ENCODE measurements around the gene NR5A1. TPM values are rescaled to one million over a fixed set of nuclear protein-coding genes. Genes with fewer than 3 reads are reported as not detected.

The NR5A1 gene
- total RNA-seq, 1 experiment from 2014 or later: 0.09 TPM

GRCh38 chr9:124483481-124483880 is 23.7 kb downstream of the NR5A1 start:
- no peak for DNase-seq
- intact Hi-C loops (cut with micrococcal nuclease; ENCODE audit: unreplicated experiment): no loop called here
- Mint-ChIP-seq H3K4me3 (ENCODE audit: unreplicated experiment) (no peak overlapping the region), H3K27ac (ENCODE audit: unreplicated experiment) (no peak overlapping the region), H3K9me3 (ENCODE audit: unreplicated experiment) (no peaks in the 10 kb centered on the region), H3K36me3 (ENCODE audit: insufficient read depth, unreplicated experiment) (no peaks in the 10 kb centered on the region), H3K4me1 (ENCODE audit: low read depth, unreplicated experiment) (no peaks in the 10 kb centered on the region), H3K27me3 (ENCODE audit: insufficient read depth, unreplicated experiment) (peaks cover 2% of the 10 kb centered on the region)
- H3K4me3 ChIP-seq (ENCODE audit: low read depth, low read length): no peak overlapping the region
- H3K36me3 ChIP-seq (ENCODE audit: control insufficient read depth, insufficient read depth, low read length): no peaks in the 10 kb centered on the region
- no peaks in the 10 kb centered on the region for H3K9me3 ChIP-seq
- peaks cover 3% of the 10 kb centered on the region; the same call in 1 of the 2 replicates for H3K4me1 ChIP-seq
- no peaks in the 10 kb centered on the region for H3K27me3 ChIP-seq (replicated peaks; ENCODE audit: control insufficient read depth, insufficient read depth, low read length)
- CTCF ChIA-PET: interaction anchor here (0.7 kb wide), 1 partner anchor 73 kb away, joined by 3 read pairs; no protein-coding TSS in a partner anchor
- POLR2A ChIA-PET: no interaction called here
- BruUV-seq (replicated peaks): no TSS peak
- TF ChIP-seq CTCF (IDR thresholded peaks at IDR 0.05; ENCODE audit: insufficient read depth in 1 of 2, low read depth in 1 of 2, low read length in 1 of 2, severe bottlenecking in 1 of 2, unreplicated experiment in 1 of 2): no peak

GRCh38 chr9:124482431-124483031 is 24.7 kb downstream of the NR5A1 start:
- H3K9me3 ChIP-seq: no peaks in the 10 kb centered on the region
- no TSS peak for BruUV-seq (replicated peaks)
- no peaks in the 10 kb centered on the region for H3K36me3 ChIP-seq (ENCODE audit: control insufficient read depth, insufficient read depth, low read length)
- H3K4me3 Mint-ChIP-seq (ENCODE audit: unreplicated experiment): no peak overlapping the region
- peaks cover 2% of the 10 kb centered on the region for H3K27me3 Mint-ChIP-seq (ENCODE audit: insufficient read depth, unreplicated experiment)
- H3K27me3 ChIP-seq (replicated peaks; ENCODE audit: control insufficient read depth, insufficient read depth, low read length): no peaks in the 10 kb centered on the region
- no peak overlapping the region for H3K27ac Mint-ChIP-seq (ENCODE audit: unreplicated experiment)
- CTCF ChIA-PET: no interaction called here
- no peak for DNase-seq
- H3K4me1 Mint-ChIP-seq (ENCODE audit: low read depth, unreplicated experiment): no peaks in the 10 kb centered on the region
- intact Hi-C loops (cut with micrococcal nuclease; ENCODE audit: unreplicated experiment): no loop called here
- no peak for TF ChIP-seq CTCF (IDR thresholded peaks at IDR 0.05; ENCODE audit: insufficient read depth in 1 of 2, low read depth in 1 of 2, low read length in 1 of 2, severe bottlenecking in 1 of 2, unreplicated experiment in 1 of 2)
- no peaks in the 10 kb centered on the region for H3K9me3 Mint-ChIP-seq (ENCODE audit: unreplicated experiment)
- no peak overlapping the region for H3K4me3 ChIP-seq (ENCODE audit: low read depth, low read length)
- POLR2A ChIA-PET: no interaction called here
- H3K4me1 ChIP-seq: peaks cover 3% of the 10 kb centered on the region; the same call in 1 of the 2 replicates
- H3K36me3 Mint-ChIP-seq (ENCODE audit: insufficient read depth, unreplicated experiment): no peaks in the 10 kb centered on the region

GRCh38 chr9:124481115-124481514 is 26.1 kb downstream of the NR5A1 start:
- H3K27me3 Mint-ChIP-seq (ENCODE audit: insufficient read depth, unreplicated experiment): peaks cover 2% of the 10 kb centered on the region
- no TSS peak for BruUV-seq (replicated peaks)
- H3K36me3 ChIP-seq (ENCODE audit: control insufficient read depth, insufficient read depth, low read length): no peaks in the 10 kb centered on the region
- no peaks in the 10 kb centered on the region for H3K36me3 Mint-ChIP-seq (ENCODE audit: insufficient read depth, unreplicated experiment)
- intact Hi-C loops (cut with micrococcal nuclease; ENCODE audit: unreplicated experiment): no loop called here
- H3K4me3 ChIP-seq (ENCODE audit: low read depth, low read length): no peak overlapping the region
- H3K27me3 ChIP-seq (replicated peaks; ENCODE audit: control insufficient read depth, insufficient read depth, low read length): no peaks in the 10 kb centered on the region
- no peaks in the 10 kb centered on the region for H3K9me3 Mint-ChIP-seq (ENCODE audit: unreplicated experiment)
- H3K4me1 ChIP-seq: peaks cover 8% of the 10 kb centered on the region; the same call in 1 of the 2 replicates
- no peak overlapping the region for H3K4me3 Mint-ChIP-seq (ENCODE audit: unreplicated experiment)
- ChIA-PET CTCF (no interaction called here), POLR2A (no interaction called here)
- TF ChIP-seq CTCF (IDR thresholded peaks at IDR 0.05; ENCODE audit: insufficient read depth in 1 of 2, low read depth in 1 of 2, low read length in 1 of 2, severe bottlenecking in 1 of 2, unreplicated experiment in 1 of 2): no peak
- no peak for DNase-seq
- no peaks in the 10 kb centered on the region for H3K4me1 Mint-ChIP-seq (ENCODE audit: low read depth, unreplicated experiment)
- no peaks in the 10 kb centered on the region for H3K9me3 ChIP-seq
- H3K27ac Mint-ChIP-seq (ENCODE audit: unreplicated experiment): no peak overlapping the region

Data from Caco-2 (cell line).